ENCODE results near the gene COBLL1. TPM values are rescaled to one million over a fixed set of nuclear protein-coding genes. Genes with fewer than 3 reads are reported as not detected.

The COBLL1 gene
- total and polyA plus RNA-seq, 2 of the 4 experiments (the other 2 are of a cell fraction), result 0.79 to 1.1 TPM

DNA sequence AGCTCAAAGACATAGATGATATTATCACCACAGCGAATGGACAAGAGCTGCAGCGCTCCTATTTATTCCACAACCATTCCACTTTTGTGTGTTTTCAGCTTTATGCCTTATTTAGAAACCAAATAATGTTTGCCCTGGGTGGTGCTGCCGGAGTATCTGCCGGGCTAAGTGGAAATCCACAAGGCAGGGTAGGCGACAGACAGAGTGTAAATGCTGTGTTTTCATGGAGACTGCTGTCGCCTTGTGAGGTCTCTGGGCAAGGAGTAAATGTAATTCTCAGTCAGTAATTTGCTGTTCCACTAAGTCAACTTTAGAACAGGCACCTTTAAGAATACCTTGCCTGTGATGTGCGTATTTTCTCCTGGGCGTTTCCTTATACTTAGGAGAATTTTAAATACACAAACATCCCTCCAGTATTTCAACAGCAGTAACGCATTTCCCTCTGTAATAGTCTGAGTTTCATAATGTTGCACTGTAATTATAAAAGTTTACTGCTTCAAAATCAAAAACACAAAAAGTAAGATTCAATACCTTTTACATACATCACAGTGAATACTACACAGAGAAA lies 60.9 kb downstream of the COBLL1 start:
- no peak for DNase-seq
- no peak overlapping the region for H3K23ac ChIP-seq (ENCODE audit: low read depth, low read length)
- no peak overlapping the region for H2AK9ac ChIP-seq (replicated peaks; ENCODE audit: low read depth, low read length, poor library complexity)
- H4K5ac ChIP-seq (ENCODE audit: low read depth, low read length), result no peak overlapping the region
- H4K91ac ChIP-seq (ENCODE audit: insufficient read depth, low read depth, low read length), result no peak overlapping the region
- H3K4ac ChIP-seq (ENCODE audit: low read depth, low read length), result no peak overlapping the region
- intact Hi-C loops (cut with micrococcal nuclease), result no loop called here
- H3K4me1 ChIP-seq (ENCODE audit: control insufficient read depth, insufficient read depth, low read length), result no peaks in the 10 kb centered on the region
- ATAC-seq (ENCODE audit: low read depth), result no peak
- H3K56ac ChIP-seq (ENCODE audit: extremely low read depth, insufficient read depth, low read length), result no peak overlapping the region
- CTCF ChIA-PET, result no interaction called here
- no CpG with 5 or more reads among the region's 9 CpGs for WGBS, 2 experiments (ENCODE audit: extremely low coverage in 2 of 2, insufficient read length in 1 of 2)
- H3K4me2 ChIP-seq (ENCODE audit: low read depth, low read length), result no peak overlapping the region
- no peak overlapping the region for H3K4me3 ChIP-seq (ENCODE audit: insufficient read depth, low read depth, low read length)
- in situ Hi-C loops (cut with MboI; ENCODE audit: low sequenced_read_pairs), result no loop called here
- H3K79me1 ChIP-seq (ENCODE audit: low read depth in 1 of 2, low read length in 2 of 2), result no peaks in the 10 kb centered on the region
- no peaks in the 10 kb centered on the region for H3K9me3 ChIP-seq (ENCODE audit: control insufficient read depth, insufficient read depth, low read length)
- no peak overlapping the region for H3K14ac ChIP-seq (replicated peaks; ENCODE audit: low read depth, low read length)
- no peak overlapping the region for H2BK120ac ChIP-seq (ENCODE audit: low read depth, low read length)
- H2AK5ac ChIP-seq (ENCODE audit: low read depth, low read length), result no peak overlapping the region
- no peak overlapping the region for H2AFZ ChIP-seq (replicated peaks; ENCODE audit: low read length, poor library complexity)
- no peak overlapping the region for H2BK20ac ChIP-seq (ENCODE audit: low read depth, low read length)
- H4K8ac ChIP-seq (ENCODE audit: low read depth in 2 of 2, low read length in 2 of 2), result no peak overlapping the region
- BruUV-seq (replicated peaks), result no TSS peak
- no peaks in the 10 kb centered on the region for H4K20me1 ChIP-seq (ENCODE audit: insufficient read depth, low read length)
- dilution Hi-C loops (cut with HindIII; ENCODE audit: low sequenced_read_pairs, unreplicated experiment), result no loop called here
- no peak overlapping the region for H2BK5ac ChIP-seq (ENCODE audit: low read depth, low read length, poor library complexity, severe bottlenecking)
- H3K36me3 ChIP-seq (ENCODE audit: control insufficient read depth, insufficient read depth, low read length), result no peaks in the 10 kb centered on the region
- no peak for TF ChIP-seq MAZ (IDR thresholded peaks at IDR 0.05; ENCODE audit: borderline replicate concordance, low read depth, low read length)
- no peak for TF ChIP-seq CEBPB (IDR thresholded peaks at IDR 0.05; ENCODE audit: low read depth, low read length)
- TF ChIP-seq POLR2A (IDR thresholded peaks at IDR 0.05; ENCODE audit: low read depth, low read length), result no peak
- TF ChIP-seq, protein P1, sequence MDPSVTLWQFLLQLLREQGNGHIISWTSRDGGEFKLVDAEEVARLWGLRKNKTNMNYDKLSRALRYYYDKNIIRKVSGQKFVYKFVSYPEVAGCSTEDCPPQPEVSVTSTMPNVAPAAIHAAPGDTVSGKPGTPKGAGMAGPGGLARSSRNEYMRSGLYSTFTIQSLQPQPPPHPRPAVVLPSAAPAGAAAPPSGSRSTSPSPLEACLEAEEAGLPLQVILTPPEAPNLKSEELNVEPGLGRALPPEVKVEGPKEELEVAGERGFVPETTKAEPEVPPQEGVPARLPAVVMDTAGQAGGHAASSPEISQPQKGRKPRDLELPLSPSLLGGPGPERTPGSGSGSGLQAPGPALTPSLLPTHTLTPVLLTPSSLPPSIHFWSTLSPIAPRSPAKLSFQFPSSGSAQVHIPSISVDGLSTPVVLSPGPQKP (IDR thresholded peaks at IDR 0.05; ENCODE audit: borderline replicate concordance, low read depth, low read length), result no peak
- TF ChIP-seq NFE2L2 (IDR thresholded peaks at IDR 0.05; ENCODE audit: low read depth, low read length), result no peak
- TF ChIP-seq, protein P2, sequence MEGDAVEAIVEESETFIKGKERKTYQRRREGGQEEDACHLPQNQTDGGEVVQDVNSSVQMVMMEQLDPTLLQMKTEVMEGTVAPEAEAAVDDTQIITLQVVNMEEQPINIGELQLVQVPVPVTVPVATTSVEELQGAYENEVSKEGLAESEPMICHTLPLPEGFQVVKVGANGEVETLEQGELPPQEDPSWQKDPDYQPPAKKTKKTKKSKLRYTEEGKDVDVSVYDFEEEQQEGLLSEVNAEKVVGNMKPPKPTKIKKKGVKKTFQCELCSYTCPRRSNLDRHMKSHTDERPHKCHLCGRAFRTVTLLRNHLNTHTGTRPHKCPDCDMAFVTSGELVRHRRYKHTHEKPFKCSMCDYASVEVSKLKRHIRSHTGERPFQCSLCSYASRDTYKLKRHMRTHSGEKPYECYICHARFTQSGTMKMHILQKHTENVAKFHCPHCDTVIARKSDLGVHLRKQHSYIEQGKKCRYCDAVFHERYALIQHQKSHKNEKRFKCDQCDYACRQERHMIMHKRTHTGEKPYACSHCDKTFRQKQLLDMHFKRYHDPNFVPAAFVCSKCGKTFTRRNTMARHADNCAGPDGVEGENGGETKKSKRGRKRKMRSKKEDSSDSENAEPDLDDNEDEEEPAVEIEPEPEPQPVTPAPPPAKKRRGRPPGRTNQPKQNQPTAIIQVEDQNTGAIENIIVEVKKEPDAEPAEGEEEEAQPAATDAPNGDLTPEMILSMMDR (conservative IDR thresholded peaks at IDR 0.05; ENCODE audit: low read depth, low read length), result no peak
- TF ChIP-seq CHD1 (IDR thresholded peaks at IDR 0.05; ENCODE audit: low read depth, low read length), result no peak
- TF ChIP-seq BHLHE40 (IDR thresholded peaks at IDR 0.05; ENCODE audit: low read depth, low read length), result no peak
- no peak for TF ChIP-seq MXI1 (IDR thresholded peaks at IDR 0.05; ENCODE audit: borderline replicate concordance, low read depth, low read length)
- TF ChIP-seq MAFK (IDR thresholded peaks at IDR 0.05; ENCODE audit: low read depth, low read length), result no peak
- no peak for TF ChIP-seq RCOR1 (IDR thresholded peaks at IDR 0.05; ENCODE audit: insufficient replicate concordance, low read length)
- TF ChIP-seq, protein P3, sequence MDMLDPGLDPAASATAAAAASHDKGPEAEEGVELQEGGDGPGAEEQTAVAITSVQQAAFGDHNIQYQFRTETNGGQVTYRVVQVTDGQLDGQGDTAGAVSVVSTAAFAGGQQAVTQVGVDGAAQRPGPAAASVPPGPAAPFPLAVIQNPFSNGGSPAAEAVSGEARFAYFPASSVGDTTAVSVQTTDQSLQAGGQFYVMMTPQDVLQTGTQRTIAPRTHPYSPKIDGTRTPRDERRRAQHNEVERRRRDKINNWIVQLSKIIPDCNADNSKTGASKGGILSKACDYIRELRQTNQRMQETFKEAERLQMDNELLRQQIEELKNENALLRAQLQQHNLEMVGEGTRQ (IDR thresholded peaks at IDR 0.05; ENCODE audit: low read depth, low read length), result no peak
- TF ChIP-seq RAD21 (IDR thresholded peaks at IDR 0.05; ENCODE audit: low read length), result no peak
- no peak for TF ChIP-seq FOS (IDR thresholded peaks at IDR 0.05; ENCODE audit: low read depth, low read length)
- TF ChIP-seq SMC3 (IDR thresholded peaks at IDR 0.05; ENCODE audit: low read depth, low read length), result no peak
- H3K27me3 ChIP-seq (ENCODE audit: control insufficient read depth, insufficient read depth, low read length), result no peaks in the 10 kb centered on the region
- H2BK15ac ChIP-seq (ENCODE audit: low read depth, low read length), result no peak overlapping the region
- H3K9me1 ChIP-seq (ENCODE audit: insufficient read depth, low read length), result no peaks in the 10 kb centered on the region
- no peak overlapping the region for H3K9ac ChIP-seq (ENCODE audit: low read depth, low read length)
- POLR2A ChIA-PET (ENCODE audit: unreplicated experiment), result no interaction called here
- H3K18ac ChIP-seq (ENCODE audit: low read depth, low read length), result no peak overlapping the region
- no peak overlapping the region for H3K27ac ChIP-seq (ENCODE audit: insufficient read depth, low read length)
